NCI-H524 (cell line): ENCODE measurements around the gene MAP3K10.

Source experiments
- DNase-seq, 2 experiments: peaks; one replicate each; lab custom pipeline; 2025; lab: John Stamatoyannopoulos, UW

MAP3K10 gene

DNA sequence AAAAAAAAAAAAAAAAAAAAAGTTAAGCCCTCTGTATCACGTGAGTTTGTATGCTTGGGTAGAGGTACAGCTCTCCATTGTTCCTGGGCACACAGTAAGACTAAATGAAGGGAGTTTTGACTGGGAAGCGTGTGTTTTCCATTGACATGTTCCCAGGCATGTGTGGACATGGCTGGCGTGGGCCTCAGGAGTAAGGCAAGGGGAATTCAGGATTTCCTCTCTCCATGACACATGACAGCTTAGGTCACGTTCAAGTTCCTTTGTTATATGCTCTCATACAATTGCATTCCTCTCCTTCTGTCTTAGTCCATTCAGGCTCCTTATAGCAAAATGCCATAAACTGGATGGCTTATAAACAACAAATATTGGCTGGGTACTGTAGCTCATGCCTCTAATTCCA is 17.1 kb upstream of the MAP3K10 start:
- no peak for DNase-seq

DNA sequence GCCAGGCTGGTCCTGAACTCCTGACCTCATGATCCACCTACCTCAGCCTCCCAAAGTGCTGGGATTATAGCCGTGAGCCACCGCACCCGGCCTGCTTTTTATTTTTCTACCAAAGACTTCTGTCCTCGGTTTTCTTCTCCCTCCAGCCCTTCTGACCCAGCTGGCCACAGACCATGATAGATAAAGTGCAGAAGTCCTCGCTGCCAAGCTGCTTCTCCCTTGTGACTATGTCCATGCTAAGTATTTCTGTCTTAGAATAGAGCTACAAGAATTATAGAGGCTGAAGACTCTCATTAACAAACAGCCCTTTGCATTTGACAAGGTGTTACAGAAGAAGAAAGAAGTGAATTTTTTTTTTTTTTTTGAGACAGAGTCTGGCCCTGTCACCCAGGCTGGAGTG is 15.4 kb upstream of the MAP3K10 start:
- no peak for DNase-seq

DNA sequence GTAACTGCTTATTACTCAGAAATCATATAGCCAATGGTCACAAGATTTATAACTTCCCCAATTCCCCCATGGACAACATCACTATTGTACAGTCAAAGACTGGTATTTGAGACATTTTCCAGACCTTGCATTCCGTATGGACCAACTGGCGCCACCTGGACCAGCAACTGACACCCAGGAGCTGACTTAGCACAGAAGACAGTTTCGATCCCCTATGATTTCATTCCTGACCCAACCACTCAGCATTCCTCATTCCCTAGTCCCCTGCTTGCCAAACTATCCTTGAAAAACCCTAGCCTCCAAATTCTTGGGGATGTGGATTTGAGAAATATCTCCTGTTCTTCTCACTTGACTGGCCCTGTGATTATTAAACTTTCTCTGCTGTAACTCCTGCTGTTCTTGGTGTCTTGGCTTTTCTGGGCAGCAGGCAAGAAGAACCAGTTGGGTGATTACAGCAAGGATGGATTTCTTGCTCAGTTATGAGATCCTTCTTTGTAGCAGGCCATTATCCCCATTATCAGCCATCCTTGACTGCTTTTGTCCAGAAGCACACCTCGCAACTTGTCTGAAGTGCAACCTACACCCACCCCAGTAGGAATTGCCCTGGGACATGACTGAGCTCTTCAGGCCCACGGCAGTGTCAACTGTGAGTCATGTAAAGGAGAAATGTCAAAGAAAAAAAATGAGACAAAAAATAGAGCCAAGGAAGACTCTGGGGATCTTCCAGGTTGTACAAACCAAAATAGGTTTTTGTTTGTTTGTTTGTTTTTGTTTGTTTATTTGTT is 13.7 kb upstream of the MAP3K10 start:
- DNase-seq, result no peak

DNA sequence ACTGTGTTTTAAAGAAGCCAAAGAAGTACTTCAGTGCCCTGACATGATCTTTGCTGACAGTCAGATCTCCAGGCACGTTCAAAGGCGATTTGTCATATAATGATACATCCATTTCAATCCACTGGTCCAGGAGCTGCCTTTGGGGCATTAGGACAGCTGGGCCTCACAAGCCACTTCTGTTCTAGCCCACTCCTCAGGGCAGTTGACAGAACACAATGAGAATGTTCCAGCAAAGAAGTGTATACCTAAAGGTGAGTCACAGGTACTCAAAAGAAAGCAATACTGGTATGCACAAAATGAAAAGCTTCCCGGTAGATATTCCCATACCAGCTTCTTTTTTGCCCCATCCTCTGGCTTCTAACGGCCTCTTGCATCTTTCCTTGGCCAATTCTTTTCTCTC is 12.5 kb upstream of the MAP3K10 start:
- DNase-seq, result no peak

DNA sequence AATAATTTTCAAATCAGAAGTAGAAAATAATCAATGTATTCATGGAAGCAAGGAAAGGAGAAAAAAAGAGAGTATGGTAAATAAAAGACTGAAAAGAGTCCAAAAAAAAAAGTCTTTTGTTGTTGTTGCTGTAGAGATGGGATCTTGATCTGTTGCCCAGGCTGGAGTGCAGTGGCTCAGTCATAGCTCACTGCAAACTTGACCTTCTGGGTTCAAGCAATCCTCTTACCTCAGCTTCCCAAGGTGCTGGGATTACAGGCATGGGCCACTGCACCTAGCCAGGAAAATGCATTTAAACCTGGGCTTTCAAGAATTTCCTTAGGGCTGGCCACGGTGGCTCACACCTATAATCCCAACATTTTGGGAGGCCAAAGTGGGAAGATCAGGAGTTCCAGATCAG is 7.0 kb upstream of the MAP3K10 start:
- no peak for DNase-seq

DNA sequence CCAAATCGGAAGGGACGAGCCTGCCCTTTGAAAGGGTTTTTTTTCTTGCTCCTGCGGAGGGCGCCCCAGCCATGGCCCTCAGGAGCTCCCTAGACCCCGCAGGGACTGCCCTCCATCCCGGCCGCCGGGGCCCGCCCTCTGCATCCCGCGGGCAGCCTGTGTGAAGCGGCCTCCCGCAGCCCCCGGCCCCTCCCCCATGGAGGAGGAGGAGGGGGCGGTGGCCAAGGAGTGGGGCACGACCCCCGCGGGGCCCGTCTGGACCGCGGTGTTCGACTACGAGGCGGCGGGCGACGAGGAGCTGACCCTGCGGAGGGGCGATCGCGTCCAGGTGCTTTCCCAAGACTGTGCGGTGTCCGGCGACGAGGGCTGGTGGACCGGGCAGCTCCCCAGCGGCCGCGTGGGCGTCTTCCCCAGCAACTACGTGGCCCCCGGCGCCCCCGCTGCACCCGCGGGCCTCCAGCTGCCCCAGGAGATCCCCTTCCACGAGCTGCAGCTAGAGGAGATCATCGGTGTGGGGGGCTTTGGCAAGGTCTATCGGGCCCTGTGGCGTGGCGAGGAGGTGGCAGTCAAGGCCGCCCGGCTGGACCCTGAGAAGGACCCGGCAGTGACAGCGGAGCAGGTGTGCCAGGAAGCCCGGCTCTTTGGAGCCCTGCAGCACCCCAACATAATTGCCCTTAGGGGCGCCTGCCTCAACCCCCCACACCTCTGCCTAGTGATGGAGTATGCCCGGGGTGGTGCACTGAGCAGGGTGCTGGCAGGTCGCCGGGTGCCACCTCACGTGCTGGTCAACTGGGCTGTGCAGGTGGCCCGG is 815 bp downstream of the MAP3K10 start:
- peak; percentile 14 to 49 for DNase-seq

DNA sequence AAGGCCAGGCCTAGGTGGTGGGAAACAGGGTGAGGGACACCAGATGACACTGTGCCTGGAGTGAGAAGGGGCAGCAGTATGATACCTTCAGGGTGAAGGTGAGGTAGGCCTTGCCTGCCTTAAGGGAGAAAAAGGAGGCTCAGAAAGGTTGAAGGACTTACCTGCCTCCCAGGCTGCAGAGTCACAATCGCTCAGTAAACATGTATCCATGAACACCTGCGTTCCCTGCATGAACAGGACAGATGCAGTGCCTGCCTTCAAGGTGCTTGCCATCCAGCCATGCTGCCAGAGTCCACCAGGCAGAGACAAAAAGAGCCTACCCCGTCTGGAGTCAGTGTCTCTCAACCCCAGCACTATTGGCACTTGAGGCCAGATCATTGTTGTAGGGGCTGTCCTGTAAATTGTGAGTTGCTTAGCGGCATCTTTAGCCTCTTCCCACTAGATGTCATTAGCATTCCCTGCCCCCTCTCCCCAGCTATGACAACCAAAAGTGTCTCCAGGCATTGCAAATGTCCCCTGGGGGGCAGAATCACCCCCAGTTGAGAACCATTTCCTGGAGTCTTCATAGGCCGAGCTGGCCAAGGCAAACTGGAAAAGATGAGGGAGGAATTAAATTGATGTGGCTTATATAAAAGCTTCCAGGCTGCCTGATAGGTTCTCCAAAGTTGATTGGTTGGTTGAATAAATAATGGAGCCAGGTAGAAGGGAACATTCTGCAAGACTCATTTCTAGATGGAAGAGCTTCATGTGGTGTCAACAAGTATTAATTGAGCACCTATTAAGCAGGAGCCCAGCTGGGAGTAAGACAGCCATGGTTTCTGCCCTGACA is 1.7 kb downstream of the MAP3K10 start:
- no peak for DNase-seq

DNA sequence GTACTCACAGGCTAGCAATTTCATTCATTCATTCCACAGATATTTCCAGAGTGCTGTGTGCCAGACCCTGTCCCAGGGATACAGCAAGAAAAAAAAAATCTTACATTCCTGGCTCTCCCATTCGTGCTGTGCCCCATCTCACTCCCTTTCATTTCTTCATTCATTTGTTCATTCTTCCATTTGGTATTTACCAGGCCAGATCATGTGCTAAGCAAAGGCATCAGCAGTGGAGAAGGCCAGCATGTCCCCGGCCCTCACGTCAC is 2.3 kb downstream of the MAP3K10 start:
- no peak for DNase-seq

DNA sequence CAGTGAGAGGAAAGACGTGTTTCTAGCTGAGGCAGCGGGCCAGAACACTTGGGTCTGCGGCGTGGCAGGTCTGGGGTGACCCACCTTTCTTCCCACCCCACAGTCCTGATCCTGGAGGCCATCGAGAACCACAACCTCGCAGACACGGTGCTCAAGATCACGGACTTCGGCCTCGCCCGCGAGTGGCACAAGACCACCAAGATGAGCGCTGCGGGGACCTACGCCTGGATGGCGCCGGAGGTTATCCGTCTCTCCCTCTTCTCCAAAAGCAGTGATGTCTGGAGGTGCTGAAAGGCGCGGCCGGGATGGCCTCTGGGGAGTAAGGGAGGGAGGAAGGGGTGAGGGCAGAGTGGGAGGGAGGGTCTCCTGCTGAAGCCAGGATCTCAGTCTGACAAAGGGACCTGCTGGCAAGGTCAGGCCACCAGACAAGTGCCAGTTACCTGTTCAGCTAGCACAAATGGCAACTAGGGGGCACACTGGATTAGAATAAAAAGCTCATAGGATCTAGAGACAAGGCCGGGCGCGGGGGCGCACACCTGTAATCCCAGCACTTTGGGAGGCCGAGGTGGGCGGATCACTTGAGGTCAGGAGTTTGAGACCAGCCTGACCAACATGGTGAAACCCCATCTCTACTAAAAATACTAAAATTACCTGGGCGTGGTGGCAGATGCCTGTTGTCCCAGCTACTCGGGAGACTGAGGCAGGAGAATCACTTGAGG is 7.2 kb downstream of the MAP3K10 start:
- no peak for DNase-seq

DNA sequence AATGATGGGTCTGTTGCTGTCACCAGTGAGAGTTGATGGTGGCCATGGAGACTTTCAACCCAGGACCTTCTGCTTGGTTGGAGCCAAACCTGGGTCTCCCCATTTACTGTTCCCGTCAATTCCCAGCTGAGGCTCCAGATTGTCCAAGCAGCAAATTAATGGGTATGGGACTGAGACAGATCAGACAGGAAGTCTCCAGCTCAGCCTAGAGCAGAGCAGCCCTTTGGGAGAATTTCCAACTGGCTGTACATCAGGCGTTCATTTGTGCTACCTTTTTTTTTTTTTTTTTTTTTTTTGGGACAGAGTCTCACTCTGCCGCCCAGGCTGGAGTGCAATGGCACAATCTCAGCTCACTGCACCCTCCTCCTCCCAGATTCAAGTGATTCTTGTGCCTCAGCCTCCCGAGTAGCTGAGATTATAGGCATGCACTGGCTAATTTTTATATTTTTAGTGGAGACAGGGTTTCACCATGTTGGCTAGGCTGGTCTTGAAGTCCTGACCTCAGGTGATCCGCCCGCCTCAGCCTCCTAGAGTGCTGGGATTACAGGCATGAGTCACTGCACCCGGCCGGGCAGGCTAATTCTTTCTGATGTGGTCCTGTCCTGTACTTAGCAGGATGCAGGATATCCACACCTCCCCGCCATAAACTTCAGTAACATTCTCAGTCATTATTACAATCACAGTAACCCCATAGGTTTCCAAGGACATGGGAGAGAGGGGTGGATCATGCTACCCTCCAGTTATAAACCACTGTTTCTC is 9.3 kb downstream of the MAP3K10 start:
- DNase-seq, result no peak

DNA sequence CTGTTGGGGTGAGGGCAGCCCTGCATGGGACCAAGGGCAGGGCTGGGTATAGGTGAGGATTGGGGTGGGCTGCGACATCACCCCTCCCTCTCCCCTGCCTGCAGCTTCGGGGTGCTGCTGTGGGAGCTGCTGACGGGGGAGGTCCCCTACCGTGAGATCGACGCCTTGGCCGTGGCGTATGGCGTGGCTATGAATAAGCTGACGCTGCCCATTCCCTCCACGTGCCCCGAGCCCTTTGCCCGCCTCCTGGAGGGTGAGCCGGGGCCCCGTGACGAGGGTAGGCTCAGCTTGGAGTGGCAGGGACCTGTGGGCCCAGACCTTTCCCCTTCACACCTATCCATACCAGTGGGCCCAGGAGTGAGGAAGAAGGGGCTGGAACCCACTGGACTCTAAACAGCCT is 13.2 kb downstream of the MAP3K10 start:
- DNase-seq, result no peak

DNA sequence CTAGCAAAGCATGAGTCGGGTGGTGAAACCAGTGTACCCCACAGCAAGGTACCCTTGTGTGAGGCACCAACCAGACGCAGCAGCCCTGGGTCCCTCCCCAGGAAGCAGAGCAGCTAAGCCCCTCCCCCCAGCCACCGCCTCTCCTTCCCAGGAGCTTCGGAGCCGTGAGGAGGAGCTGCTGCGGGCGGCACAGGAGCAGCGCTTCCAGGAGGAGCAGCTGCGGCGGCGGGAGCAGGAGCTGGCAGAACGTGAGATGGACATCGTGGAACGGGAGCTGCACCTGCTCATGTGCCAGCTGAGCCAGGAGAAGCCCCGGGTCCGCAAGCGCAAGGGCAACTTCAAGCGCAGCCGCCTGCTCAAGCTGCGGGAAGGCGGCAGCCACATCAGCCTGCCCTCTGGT is 14.5 kb downstream of the MAP3K10 start:
- no peak for DNase-seq

DNA sequence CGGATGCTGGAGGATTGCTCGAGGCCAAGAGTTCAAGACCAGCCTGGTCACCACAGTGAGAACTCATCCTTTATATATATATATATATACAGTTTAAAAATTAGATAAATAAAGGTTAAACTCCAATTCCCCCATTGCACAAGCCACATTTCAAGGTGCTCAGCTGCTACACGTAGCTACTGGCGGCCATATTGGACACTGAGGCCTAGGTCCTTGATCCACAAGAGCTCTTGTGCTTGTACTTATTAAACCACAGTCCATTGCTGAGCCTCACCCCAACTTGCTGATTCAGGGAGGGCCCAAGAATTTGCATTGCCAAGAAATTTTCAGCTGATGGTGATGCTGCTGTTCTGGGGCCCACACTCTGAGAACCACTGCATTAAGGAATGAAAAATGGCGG is 17.4 kb downstream of the MAP3K10 start:
- DNase-seq, result no peak

DNA sequence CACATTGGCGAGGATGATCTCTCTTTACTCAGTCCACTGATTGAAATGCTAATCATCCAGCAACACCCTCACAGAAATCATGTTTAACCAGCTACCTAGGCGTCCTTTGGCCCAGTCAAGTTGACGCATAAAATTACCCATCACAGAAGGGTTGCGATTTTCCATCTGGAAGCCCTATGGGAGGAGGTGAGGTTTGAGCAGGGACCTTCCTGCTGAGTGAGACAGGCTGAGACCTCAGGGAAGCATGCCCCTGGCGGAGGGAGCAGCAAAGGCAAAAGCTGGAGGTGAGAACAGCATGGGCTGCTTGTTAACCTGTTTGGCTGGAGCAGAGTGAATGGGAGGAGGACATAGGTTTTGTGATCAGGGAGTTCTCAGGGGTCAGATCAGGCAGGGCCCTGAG is 19.7 kb downstream of the MAP3K10 start:
- DNase-seq, result no peak

DNA sequence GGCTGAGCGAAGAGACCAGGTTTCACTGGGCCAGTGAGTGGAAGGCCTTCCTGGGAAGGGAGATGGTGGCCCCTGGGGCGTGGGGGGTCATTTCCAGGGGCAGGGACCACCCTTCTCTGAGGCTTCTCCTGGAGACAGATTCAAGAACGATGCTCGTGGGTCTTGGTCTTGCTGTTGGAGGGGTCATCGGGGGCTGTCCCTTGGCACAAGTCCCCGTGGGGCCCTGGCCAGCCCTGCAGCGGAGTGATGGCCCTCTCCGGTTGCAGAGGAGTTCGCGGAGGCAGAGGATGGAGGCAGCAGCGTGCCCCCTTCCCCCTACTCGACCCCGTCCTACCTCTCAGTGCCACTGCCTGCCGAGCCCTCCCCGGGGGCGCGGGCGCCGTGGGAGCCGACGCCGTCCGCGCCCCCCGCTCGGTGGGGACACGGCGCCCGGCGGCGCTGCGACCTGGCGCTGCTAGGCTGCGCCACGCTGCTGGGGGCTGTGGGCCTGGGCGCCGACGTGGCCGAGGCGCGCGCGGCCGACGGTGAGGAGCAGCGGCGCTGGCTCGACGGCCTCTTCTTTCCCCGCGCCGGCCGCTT is 22.1 kb downstream of the MAP3K10 start:
- no peak for DNase-seq

DNA sequence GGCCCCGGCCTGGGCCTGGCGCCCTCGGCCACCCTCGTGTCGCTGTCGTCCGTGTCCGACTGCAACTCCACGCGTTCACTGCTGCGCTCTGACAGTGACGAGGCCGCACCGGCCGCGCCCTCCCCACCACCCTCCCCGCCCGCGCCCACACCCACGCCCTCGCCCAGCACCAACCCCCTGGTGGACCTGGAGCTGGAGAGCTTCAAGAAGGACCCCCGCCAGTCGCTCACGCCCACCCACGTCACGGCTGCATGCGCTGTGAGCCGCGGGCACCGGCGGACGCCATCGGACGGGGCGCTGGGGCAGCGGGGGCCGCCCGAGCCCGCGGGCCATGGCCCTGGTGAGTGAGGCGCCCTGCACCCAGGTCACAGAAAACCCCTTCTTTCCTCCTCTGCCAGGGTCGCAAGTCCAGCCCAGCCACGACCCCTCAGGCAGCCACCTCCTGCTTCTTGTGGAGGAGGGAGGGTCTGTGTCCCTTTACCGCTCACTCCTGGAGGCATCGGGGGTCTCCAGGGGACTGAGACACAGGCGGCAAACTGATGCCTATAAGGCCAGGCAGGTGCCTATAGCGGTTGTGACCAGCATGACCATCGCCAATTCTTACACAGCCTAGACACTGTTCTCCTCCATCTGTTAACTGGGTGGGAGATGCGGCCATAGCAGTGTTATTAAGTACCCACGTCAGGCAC is 22.8 kb downstream of the MAP3K10 start:
- DNase-seq, result no peak

DNA sequence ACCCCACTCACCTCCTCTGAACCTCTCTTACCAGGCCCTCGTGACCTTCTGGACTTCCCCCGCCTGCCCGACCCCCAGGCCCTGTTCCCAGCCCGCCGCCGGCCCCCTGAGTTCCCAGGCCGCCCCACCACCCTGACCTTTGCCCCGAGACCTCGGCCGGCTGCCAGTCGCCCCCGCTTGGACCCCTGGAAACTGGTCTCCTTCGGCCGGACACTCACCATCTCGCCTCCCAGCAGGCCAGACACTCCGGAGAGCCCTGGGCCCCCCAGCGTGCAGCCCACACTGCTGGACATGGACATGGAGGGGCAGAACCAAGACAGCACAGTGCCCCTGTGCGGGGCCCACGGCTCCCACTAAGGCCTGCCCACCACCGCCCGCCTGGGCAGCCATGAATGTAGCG is 23.7 kb downstream of the MAP3K10 start:
- DNase-seq, result no peak

DNA sequence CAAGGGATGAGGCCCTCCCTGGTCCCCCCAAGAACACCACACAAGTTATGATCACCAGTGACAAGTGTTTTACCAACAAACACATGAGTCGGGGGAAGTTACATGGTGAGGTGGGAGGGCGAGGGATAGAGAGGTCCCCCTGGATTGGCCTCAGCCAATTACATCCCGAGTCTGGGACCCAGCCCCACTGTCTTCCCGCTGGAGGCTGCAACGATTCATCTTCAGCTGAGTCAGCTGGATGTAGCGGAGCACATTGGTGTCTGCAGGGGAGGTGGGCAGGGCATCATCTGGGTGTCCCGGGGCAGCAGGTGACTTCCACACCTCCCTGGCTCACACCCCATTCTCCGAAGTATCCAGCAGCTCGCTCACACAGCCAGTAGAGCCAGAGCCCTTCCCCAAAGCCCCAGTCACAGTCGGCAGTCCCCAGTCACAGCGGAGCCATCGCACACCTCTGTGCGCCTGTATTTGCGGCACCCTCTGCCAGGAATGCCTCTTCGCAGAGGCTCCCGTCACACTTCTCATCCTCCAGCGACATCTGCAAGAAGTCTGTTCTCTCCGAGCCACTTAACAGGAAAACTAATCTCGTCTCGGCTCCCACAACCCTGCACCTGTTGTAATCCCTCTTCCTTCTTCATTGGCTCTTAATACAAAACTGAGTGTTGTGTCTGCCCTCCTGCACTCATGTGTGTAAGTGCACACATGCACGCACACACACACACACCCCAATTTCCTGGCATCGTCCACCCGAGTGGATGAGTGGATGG is 25.0 kb downstream of the MAP3K10 start:
- DNase-seq, result peak; percentile 78 to 93

DNA sequence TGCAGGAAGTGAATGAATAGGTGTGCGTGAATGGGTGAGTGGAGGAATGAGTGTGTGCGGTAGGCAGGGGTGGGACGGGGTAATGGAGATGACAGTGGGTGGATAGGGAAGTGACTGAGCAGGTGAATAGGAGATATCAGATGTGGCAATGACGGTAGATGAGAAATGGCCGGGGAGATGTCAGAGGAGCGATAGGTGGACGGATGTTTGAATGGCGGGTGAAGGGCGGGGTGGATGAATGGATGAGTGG is 25.5 kb downstream of the MAP3K10 start:
- DNase-seq, result peak in 1 of 2 experiments; percentile 31
